HK-2 (cell line): ENCODE data around the gene QPRT.
A peak's percentile ranks its signal among the peaks of the same experiment; 100 is the strongest.
"Not testable (repeated sequence)": the region's sequence is repeated elsewhere in the genome, so short reads cannot be mapped to it uniquely, and the experiment has no call there.

Source experiments
- DNase-seq: peaks from one replicate; pipeline ENCODE4 v3.0.0-alpha.2; 2018; ENCODE audit not compliant: unreplicated experiment

QPRT gene

DNA sequence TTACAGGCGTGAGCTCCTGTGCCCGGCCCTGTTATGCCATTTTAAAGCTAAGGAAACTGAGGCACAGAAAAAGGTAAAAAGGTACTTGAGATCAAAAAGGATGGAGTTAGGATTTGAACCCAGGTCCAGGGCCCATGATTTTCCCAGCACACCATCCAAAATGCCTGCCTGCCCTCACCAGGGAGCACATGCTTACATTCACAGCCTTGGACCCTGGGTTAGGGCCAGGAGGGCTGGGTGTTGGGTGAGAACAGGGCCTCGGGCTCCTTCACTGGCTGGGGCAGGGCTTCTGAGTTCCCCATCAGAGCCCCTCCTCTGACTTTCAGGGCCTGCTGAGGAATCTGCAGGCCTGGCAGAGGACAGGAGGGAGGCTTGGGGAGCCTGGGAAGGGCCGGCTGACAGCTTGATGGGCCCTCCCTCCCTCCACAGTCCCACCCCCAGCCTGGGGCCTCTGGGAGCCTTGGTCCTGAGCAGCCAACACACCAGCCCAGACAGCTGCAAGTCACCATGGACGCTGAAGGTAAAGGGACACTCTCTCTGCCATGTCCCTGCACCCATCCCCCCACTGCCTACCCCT lies at the start of gene QPRT:
Gene QPRT, plus strand, starts transcription at position 490 of the 577 bp plus-strand sequence. Its CDS starts 18 bp downstream, at position 508.
- peak; percentile 84 for DNase-seq

DNA sequence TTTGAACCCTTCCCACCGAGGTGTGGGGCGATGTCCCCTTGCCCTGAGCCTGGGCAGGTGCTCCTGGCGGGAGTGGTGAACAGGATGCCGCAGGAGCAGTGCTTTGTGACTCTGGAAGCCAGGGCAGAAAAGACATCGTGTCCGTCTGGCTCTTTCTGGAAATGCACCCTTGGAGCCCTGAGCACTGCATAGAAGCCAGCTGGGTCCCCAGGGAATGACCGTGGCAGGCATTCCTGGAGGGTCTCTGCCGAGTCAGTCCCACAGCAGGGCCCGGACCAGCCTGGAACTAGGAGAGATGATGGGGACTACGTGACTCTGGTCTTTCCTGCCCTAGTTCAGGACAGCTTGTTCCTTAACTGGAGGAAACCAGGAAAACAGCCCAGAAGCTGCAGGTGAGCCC lies 49.7 kb upstream of the QPRT start:
- DNase-seq = not testable (repeated sequence)

DNA sequence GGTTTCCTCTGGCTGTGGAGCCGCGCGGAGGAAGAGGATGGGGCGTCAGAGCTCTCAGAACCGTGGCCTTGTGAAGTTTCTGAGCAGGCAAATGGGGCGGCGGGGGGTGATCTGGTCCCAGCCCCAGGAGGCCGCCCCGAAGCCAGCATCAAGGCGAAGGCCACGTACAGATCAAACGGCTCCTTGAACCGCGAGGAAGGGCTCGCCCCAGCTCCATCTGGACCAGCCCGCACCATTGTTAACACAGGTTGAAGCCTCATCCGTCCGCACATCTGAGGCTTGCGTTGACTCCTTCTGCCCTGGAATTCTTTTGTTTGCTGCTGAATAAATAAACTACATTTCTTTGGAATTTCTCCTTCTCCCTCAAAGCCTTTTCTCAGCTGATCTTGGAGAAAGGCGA lies 47.3 kb upstream of the QPRT start:
- DNase-seq = not testable (repeated sequence)

DNA sequence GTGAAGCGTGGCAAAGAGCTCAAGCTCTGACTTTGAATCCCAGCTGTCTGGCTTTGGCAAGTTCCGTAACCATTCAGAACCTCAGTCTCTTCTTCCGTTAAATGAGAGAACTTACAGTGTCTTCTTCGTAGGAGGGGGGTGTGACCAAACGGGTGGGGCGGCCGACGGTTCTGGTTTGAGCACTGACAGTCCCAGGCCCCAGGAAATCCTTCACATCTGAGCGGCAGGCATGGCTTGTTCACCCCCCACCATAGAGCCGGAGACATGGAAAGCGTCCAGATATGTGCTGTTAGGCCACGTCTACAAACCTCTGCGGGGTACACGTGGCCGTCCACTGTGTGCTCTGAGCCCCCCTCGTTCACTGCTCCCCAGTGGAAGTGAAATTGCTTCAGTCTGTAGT lies 43.1 kb upstream of the QPRT start:
- not testable (repeated sequence) for DNase-seq

DNA sequence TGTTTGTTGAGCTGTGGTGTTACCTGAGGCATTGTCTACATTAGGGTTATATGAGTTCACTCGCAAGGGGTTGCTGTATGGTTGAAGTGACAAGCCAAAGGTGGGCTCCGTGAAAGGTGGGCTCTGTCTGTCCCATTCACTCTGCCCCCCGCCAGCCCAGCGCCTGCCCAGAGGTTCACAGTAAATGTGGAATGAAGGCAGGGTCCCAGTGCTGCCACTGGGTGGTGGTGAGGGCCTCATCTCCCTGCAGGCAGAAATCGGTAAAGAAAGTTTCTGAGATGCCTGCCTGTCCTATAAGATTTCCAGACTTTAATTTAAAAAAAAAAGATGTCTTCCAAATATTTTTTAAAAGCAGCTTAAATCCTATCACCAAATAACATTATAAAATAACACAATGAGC lies 42.6 kb upstream of the QPRT start:
- DNase-seq = not testable (repeated sequence)

DNA sequence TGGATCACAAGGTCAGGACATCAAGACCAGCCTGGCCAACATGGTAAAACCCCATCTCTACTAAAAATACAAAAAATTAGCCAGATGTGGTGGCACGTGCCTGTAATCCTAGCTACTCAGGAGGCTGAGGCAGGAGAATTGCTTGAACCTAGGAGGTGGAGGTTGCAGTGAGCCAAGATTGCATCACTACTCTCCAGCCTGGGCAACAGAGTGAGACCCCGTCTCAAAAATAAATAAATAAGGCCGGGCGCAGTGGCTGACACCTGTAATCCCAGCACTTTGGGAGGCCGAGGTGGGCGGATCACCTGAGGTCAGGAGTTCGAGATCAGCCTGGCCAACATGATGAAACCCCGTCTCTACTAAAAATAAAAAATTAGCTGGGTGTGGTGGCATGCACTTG lies 40.2 kb upstream of the QPRT start:
- not testable (repeated sequence) for DNase-seq

DNA sequence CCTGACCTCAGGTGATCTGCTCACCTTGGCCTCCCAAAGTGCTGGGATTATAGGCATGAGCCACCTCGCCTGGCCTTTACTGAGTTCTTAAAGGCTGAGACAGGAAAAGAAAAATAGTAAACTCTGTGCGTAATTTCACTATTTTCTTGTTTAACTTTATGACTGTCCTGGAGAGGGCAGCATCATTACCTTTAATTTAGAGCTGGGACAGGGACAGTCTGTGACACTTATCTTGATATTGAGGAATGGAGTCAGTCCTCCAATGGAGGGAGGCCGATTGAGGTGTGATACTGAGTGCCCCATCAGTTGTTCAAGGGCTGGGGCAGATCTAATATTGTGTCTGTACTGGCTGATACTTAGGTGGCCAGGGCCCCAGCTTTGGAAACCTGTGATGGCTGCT lies 37.4 kb upstream of the QPRT start:
- no peak for DNase-seq

DNA sequence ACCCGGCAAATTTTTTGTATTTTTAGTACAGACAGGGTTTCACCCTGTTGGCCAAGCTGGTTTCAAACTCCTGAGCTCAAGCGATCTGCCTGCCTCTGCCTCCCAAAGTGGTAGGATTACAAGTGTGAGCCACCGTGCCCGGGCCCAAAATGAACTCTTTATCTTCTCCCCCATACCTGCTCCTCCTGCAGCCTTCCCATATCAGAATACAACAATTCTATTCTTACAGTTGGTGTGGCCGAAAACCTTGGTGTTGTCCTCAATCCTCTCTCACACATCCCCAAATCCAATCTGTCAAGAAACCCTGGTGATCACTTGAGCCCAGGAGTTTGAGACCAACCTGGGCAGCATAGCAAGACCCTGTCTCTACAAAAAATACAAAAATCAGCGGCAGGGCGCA lies 35.4 kb upstream of the QPRT start:
- DNase-seq = no peak

DNA sequence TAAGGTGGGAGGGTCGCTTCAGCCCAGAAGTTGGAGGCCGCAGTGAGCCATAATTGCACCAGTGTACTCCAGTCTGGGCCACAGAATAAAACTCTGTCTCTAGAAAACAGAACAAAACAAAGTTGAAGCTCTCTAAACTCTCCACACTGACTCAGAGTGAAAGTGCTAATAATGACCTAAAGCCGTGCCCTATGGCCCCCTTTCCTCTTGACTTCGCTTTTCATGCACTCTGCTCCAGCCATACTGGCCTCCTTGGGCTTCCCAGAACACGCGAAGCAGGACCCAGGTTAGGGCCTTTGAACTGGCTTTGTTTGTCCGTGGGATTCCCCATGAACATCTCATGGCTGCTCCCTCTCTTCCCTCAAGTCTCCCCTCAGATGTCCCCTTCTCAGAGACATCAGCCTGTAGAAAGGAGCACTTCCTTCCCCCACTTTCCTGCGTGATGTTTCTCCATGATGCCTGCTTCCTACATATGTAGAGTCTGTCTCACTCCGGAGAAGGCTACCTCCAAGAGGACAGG lies 34.6 kb upstream of the QPRT start:
- no peak for DNase-seq

DNA sequence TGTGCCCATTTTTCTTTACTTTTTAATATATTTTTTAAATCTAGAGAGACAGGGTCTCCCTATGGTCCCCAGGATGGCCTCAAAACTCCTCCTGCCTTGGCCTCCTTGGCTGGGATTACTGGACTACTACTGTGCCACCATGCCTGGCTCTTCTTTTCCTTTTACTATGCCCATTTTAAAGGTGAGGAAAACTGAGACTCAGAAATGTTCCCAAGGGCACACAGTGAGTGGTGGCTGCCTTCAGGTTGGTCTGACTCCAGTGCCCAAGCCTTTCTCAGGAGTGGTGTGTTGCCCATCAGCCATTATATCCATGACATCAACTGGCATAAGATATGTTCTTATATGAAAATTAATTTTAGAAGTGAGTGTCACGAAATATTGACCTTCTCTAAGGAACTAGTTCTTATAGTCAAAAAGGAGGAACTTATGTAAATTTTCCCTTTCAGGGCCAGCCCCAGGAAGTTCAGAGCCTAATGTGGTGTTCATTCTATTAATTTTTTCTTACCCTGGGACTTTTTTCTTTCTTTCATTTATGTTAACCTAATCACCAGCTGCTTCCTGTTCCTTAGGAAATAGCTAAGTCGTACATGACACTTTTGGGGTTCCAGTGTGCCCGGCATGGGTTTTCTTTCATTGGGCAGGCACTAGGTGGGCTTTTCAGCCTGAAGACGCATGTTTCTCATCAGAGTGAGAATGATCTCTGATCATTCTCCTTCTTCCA lies 33.8 kb upstream of the QPRT start:
- DNase-seq = no peak

DNA sequence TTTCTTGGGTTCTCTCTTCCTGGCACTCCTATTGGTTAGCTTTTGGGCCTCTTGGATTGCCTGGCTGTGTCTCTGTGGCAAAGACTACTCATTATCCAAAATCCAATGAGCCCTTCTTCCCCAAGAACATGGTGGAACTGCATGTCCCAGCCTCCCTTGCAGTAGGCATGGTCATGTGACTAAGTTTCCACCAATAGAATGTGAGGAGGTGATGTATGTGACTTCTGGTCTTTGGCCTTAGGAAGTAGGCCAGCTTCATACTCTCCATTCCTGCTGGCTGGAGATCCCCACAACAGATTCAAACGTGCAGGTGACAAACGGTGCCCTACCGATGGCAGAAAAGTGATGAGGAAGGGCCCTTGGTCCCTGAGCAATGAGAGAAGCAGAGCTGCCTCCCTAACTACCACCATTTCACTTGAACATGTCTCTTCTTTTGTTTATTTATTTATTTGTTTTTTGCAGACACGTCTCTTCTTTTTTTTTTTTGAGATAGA lies 33.2 kb upstream of the QPRT start:
- DNase-seq = no peak

DNA sequence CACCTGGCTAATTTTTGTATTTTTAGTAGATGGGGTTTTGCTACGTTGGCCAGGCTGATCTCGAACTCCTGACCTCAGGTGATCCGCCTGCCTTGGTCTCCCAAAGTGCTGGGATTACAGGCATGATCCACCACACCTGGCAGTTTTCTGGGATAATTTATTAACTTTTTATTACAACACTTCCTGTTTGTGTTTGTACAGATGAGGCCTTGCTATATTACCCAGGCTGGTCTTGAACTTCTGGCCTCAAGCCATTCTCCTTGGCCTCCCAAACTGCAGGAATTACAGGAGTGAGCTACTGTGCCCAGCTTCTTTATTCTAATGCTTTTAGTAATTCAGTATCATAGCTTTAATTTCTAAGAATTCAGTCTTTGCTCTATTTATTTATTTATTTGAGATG lies 32.0 kb upstream of the QPRT start:
- no peak for DNase-seq

DNA sequence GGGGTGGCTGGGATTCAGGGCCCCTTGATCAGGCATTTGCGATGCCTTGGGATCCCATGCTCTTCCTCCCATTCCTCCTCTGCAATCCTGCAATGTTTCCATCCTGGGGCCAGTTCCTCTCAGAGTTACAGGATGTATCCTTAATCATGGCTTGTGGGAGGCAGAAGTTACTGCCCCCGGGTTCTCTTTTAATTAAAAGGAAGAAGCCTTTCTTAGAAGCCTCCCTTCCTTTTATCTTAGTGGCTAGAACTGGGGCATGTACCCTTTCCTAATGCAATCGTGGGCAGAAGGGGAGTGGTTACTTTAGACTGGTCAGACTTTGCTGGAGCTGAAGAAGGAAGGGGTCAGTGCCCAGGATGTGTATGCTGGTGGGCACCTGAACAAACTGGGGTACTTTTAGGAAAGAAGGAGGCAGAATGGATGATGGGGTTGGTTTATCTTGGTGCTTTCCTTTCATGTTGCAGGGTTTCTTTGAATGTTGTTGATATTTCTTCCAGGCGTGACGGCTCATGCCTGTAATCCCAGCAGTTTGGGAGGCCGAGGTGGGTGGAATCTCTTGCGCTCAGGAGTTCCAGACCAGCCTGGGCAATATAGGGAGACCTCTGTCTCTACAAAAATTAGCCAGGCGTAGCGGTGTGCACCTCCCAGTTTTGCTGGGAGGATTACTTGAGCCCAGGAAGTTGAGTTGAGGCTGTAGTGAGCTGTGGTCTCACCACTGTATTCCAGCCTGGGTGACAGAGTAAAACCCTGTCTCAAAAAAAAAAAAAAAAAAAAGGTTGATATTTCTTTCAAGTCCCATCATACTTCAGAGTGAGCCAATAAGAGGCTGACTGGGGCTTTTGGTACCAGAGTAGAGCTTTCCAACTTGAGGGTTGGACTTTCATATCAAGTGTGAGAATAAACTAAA lies 29.1 kb upstream of the QPRT start:
- no peak for DNase-seq

DNA sequence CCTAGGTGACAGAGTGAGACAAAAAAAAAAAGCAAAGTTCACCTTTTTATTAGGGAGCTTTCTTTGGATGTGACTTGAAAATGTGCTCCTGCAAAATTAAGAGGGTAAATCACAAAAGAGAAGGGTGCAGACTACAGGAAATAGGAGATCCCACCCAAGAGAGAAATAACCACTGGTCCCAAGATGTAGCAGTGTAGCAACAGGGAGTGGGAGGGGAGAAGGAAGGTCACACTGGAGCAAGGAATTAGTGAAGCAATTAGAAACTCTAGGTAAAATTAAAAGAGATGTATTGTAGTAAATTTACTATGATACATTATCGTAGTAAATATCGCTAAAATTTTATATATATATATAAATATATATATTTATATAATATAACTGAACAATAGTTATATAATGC lies 28.2 kb upstream of the QPRT start:
- no peak for DNase-seq

DNA sequence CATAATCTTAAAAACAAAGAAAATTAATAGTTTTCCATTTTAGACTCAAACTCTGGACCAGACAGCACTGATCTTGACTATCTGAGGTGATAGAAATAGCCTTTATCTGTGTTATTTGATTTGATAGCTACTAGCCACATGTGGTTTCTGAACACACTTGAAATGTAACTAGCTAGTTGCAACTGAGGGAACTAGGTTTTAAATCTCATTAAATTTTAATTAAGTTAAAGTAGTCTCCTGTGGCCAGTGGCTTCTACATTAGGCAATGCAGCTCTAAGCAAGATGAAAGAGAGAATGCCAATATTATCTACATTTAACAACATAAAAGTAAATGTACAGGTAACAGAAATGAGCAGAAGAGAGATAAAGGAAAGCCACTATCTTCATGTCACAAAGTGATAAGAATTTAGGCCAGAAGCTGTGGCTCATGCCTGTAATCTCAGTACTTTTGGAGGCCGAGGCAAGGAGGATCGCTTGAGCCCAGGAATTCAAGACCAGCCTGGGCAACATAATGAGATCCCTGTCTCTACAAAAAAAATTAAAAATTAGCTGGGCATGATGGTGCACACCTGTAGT lies 27.1 kb upstream of the QPRT start:
- no peak for DNase-seq

DNA sequence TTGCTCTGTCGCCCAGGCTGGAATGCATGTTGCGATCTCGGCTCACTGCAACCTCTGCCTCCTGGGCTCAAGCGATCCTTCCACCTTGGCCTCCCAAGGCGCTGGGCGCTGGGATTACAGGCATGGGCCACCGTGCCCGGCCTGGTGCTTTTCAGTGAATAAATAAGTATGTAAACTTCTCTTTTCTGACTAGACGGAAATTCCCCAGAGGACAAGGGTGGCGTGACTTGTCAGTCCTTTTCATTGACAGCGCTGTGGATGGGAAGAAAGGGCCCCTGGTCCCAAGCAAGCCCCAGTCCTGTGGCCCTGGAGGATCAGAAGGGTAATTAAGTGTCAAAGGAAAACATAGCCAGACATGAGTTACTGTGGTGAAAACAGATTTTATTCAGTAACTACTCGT lies 25.5 kb upstream of the QPRT start:
- DNase-seq = no peak

DNA sequence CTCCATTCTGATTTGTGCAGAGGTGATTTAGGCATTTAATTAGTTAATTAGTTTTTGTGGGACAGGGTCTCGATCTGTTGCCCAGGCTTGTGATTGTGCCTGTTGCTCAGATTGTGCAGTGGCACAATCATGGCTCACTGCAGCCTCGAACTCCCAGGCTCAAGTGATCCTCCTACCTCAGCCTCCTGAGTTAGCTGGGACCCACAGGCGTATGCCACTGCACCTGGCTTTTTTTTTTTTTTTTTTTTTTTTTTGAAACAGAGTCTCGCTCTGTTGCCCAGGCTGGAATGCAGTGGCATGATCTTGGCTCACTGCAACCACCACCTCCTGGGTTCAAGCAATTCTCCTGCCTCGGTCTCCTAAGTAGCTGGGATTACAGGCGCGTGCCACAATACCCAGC lies 25.1 kb upstream of the QPRT start:
- not testable (repeated sequence) for DNase-seq

DNA sequence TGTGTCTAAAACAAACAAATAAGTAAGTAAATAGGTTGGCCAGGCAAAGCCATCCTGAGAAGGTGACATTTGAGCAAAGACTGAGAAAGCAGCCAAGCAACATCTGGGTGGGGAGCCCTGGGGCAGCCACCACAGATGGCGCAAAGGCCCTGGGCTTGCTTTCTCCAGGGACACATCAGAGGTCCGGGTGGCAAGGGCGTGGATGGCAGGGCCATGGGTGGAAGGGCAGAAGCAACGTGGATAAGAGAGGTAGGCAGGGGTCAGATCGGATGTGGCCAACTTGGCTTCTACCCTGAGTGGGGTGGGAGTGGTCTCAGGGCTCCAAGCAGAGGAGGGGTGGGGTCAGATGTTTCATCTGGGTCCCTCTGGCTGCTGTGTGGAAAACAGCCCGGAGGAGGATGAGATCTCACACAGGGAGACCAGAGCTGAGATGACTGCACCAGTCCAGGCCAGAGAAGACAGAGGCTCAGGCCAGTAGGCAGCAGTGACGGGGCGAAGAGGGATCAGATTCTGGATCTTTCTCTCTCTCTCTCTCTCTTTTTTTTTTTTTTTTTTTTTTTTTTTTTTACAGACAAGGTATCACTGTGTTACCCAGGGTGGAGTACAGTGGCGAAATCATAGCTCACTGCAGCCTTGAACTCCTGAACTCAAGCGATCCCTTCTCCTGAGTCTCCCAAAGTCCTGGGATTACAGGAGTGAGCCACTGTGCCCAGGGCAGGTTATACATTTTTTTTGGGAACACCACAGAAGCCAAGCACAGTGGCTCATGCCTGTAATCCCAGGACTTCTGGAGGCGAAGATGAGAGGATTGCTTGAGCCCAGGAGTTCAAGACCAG lies 22.1 kb upstream of the QPRT start:
- no peak for DNase-seq

DNA sequence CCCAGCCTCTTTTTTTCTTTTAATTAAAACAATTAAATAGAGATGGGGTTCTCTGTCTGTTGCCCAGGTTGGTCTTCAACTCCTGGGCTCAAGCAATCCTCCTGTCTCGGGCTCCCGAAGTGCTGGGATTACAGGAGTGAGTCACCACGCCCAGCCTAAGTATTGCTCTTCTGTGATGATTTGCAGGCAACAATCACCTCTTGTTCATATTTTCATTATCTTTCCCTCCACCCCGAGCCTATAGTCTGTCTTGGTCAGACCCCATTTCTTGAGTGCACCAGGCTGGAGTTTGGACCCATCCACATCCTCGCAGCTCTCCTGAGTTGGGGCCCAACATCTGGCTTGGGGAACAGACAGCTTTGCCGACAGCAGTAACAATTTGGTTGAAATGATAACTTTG lies 20.3 kb upstream of the QPRT start:
- no peak for DNase-seq

DNA sequence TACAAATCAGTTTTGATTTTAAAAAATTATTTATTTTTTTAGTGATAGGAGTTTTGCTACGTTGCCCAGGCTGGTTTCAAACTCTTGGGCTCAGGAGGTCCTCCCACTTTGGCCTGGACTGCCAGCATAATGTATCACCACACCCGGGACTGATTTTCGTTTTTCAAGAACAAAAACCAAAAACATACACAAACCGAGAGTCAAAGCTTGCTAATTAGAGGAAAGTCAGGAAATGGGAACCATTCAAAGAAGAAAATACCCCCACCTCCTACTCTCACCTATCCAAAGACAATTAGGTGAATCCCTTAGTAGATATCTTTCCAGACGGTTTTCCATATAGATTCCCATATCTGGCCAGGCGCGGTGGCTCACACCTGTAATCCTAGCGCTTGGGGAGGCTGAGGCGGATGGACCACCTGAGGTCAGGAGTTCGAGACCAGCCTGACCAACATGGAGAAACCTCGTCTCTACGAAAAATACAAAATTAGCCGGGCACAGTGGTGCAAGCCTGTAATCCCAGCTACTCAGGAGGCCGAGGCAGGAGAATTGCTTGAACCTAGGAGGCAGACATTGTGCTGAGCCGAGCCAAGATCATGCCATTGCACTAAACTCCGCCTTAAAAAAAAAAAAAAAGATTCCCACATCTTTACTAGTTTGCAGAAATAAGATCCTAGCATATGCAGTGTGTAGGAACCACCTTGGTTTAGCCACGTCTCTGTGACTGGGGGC lies 16.8 kb upstream of the QPRT start:
- DNase-seq = no peak

DNA sequence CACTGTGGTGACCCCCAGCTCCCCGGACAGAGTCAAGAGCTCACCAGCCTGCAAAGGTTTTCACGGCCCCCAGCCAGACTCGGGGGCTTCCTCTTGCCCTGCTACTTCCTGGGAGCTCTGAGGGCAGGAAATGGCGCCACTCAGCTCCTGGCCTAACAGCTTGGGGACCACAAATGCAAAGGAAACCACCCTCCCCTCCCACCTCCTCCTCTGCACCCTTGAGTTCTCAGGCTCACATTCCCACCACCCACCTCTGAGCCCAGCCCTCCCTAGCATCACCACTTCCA lies 16.3 kb upstream of the QPRT start:
- no peak for DNase-seq
